Measurements from ENCODE around the gene DNAAF5.
"Not testable (repeated sequence)": the region's sequence is repeated elsewhere in the genome, so short reads cannot be mapped to it uniquely, and the experiment has no call there.

DNAAF5 gene

GRCh38 chr7:782718-783449, 56.4 kb downstream of the DNAAF5 start:
- DNase-seq (ENCODE audit: low read depth) = no peak

- no peak for DNase-seq (ENCODE audit: low read depth)
These were observed 57.3 kb downstream of the DNAAF5 start for GRCh38 chr7:783556-784490.

- no peak for DNase-seq (ENCODE audit: low read depth)
These were observed 58.5 kb downstream of the DNAAF5 start for GRCh38 chr7:784971-785370.

- DNase-seq (ENCODE audit: low read depth) = no peak
These were observed 58.9 kb downstream of the DNAAF5 start for GRCh38 chr7:785416-785815.

GRCh38 chr7:786472-787255, 60.2 kb downstream of the DNAAF5 start:
- peak; percentile 12 for DNase-seq (ENCODE audit: low read depth)

GRCh38 chr7:787332-788240, 61.1 kb downstream of the DNAAF5 start:
- no peak for DNase-seq (ENCODE audit: low read depth)

GRCh38 chr7:791519-791918, 65.0 kb downstream of the DNAAF5 start:
- no peak for DNase-seq (ENCODE audit: low read depth)

GRCh38 chr7:794207-794606, 67.7 kb downstream of the DNAAF5 start:
- no peak for DNase-seq (ENCODE audit: low read depth)

- no peak for DNase-seq (ENCODE audit: low read depth)
These were observed 68.3 kb downstream of the DNAAF5 start for GRCh38 chr7:794671-795329.

GRCh38 chr7:796434-797169, 70.1 kb downstream of the DNAAF5 start:
- DNase-seq (ENCODE audit: low read depth) = not testable (repeated sequence)

GRCh38 chr7:798921-799470, 72.5 kb downstream of the DNAAF5 start:
- DNase-seq (ENCODE audit: low read depth) = no peak

GRCh38 chr7:800692-801091, 74.2 kb downstream of the DNAAF5 start:
- no peak for DNase-seq (ENCODE audit: low read depth)

- DNase-seq (ENCODE audit: low read depth) = not testable (repeated sequence)
These were observed 74.9 kb downstream of the DNAAF5 start for GRCh38 chr7:801351-801750.

GRCh38 chr7:801940-802381, 75.5 kb downstream of the DNAAF5 start:
- no peak for DNase-seq (ENCODE audit: low read depth)

GRCh38 chr7:802500-803242, 76.2 kb downstream of the DNAAF5 start:
- no peak for DNase-seq (ENCODE audit: low read depth)

GRCh38 chr7:803243-803635, 76.7 kb downstream of the DNAAF5 start:
- no peak for DNase-seq (ENCODE audit: low read depth)

GRCh38 chr7:803796-804195, 77.3 kb downstream of the DNAAF5 start:
- DNase-seq (ENCODE audit: low read depth) = not testable (repeated sequence)

GRCh38 chr7:805261-805660, 78.8 kb downstream of the DNAAF5 start:
- DNase-seq (ENCODE audit: low read depth) = no peak
